GM12872 (cell line): ENCODE measurements around the gene MED26.

Experiments used
- TF ChIP-seq, protein P1 (sequence below): IDR thresholded peaks from 3 replicates; pipeline ENCODE4 v1.5.1; 2011; ENCODE audit warnings: low read depth, mild to moderate bottlenecking, low read length, moderate library complexity; ENCODE audit not compliant: insufficient read depth

Gene MED26

DNA sequence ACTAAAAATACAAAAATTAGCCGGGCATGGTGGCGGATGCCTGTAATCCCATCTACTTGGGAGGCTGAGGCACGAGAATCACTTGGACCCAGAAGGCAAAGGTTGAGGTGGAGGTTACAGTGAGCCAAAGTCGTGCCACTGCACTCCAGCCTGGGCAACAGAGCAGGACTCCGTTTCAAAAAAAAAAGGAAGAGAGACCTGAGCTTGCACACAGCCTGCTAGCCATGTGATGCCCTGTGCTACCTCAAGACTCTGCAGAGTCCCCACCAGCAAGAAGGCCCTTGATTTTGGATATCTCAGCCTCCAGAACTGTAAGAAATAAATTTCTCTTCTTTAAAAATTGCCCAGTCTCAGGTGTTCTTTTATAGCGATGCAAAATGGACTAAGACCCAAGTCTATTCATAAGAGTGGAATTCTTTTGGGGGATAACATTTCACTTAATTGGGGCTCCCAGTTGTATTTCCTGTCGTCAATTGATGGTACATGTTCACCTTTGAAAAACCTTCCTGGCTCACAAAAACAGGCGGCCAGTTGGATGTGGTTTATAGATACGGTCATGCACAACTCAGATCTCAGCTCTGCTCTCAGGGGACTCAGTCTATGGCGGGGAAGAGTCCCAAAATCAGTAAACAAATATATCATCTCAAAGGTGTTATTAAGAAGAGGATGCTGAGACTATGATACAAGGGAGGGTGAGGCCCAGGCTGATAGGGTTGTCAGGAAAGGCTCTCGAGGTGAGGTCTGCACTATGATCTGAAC is 83.4 kb downstream of the MED26 start:
- TF ChIP-seq, protein P1, sequence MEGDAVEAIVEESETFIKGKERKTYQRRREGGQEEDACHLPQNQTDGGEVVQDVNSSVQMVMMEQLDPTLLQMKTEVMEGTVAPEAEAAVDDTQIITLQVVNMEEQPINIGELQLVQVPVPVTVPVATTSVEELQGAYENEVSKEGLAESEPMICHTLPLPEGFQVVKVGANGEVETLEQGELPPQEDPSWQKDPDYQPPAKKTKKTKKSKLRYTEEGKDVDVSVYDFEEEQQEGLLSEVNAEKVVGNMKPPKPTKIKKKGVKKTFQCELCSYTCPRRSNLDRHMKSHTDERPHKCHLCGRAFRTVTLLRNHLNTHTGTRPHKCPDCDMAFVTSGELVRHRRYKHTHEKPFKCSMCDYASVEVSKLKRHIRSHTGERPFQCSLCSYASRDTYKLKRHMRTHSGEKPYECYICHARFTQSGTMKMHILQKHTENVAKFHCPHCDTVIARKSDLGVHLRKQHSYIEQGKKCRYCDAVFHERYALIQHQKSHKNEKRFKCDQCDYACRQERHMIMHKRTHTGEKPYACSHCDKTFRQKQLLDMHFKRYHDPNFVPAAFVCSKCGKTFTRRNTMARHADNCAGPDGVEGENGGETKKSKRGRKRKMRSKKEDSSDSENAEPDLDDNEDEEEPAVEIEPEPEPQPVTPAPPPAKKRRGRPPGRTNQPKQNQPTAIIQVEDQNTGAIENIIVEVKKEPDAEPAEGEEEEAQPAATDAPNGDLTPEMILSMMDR = no peak

DNA sequence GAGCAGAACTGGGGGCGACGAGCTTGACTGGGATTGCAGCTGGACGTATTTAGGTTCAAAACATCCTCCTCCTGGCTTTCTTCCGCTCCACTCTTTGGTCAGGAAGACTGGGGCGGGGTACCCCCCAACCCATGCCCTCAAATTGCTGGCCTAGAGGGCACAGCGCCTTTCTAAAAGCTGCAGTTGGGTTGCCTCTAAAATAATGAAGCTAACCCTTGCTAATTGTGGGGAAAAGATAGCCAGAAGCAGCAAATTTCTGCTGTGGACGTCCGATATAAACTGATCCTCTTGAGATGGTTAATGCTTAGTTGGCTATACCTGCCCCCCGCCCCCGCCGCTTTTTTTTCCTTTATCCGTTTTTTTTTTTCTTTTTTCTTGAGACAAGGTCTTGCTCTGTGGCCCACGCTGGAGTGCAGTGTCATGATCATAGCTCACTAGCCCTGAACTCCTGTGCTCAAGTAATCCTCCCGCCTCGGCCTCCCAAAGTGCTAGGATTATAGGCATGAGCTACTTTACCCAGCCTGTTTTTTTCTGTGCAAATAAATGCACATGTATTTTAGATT is 85.0 kb downstream of the MED26 start:
- TF ChIP-seq, protein P1 = no peak

DNA sequence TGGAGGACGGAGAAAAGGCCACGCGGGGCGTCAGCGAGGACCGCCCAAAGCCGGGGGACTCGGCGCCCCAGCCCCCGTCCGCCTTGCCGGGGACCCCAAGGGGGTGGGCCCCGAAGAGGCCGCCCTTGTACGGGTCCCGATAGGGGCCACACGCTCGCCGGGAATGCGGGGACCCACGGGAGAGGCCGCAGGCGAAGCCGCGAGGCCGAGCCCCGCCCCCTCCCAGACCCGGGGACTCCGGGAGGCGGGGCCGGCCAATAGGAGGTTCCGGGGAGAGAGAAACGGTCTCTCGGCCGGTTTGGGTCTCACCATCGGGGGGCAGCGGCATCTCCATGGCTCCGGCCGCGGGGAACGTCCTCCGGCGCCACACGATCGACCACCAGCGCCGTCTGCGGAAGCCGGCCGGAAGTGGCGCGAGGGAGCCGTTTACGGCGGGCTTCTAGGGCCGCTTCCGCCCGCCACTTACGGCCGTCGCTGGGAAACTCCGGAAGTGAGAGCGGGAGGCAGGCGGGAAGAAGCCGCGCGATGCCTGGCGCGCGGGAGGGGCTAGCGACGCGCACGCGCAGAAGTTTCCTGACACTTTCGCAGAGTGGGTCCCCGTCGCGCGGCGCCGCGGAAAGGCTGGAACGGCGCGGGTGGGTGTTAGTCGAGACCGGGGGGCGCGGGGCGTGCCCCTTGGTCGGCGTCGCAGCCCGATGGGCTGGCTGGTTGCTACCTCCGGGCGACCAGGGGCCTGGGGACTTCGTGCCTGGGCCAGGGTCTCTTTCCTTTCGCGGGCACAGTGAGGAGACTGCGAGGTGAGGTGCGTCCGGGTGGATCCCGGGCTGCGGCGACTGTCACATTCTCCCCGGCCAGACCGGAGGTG is 85.7 kb downstream of the MED26 start, which contains the start of gene CHERP:
TSS of gene CHERP (minus strand) at position 393 of the 865 bp plus-strand sequence. CDS start at position 334, 59 bp downstream.
- TF ChIP-seq, protein P1 = no peak

DNA sequence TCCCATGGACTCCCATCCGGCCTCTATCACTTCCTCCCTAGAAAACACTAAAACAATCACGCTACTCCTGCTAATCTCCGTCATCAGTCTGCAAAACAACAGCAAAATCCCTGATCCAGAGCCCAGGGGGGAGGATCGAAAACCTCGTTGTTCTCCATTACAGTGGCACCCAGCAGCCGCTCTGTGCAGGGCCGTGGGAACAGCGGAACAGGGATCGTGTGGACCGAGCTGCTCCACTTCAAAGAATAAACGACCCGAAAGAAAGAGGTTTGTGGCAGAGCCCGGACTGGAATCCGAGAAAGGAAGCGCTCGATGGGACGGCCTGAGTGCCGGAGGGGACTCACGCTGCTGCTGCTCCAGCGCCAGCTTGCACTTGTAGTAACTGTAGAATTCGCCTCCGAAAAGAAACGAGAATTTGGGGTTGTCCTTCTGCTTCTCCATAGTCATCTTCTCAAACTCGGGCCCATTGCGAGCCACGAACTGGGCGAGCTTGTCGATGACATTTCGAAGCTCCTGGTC is 86.4 kb downstream of the MED26 start:
- TF ChIP-seq, protein P1 = no peak

DNA sequence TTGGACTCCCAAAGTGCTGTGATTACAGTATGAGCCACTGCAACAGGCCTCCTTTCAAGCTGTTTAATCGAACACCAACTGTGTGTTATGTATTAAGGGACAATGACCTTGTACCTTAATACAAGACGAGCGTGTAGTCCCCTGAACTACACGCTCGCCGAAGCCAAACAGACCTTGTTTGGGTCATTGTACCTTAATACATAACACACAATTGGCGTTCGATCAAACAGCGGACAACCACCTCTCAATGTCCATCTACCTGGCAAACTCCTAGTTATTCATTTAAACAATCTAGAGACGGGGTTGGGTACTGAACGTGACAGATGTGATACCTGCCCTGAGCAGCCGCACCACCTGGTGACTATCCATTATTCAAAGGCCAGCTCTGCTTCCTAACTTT is 87.1 kb downstream of the MED26 start:
- TF ChIP-seq, protein P1 = no peak

DNA sequence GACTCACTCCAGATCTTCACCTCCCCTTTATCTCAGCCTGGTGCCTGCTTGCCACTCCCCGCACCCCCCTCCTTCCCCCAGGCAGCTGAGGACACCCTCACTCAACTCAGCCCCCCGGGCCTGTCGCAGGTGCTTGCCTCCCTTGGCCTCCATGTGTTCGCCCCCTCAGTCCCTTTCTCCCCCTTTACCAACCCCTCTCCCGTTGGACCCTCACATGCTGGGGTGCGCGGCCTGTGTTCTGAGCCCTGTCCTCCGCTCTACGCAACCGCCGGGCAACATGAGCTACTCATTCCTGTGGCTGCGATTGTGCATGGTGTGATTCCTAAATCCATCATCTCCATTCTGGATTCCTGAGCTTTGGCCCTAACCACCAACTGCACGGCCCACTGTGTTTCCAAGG is 90.9 kb downstream of the MED26 start:
- TF ChIP-seq, protein P1 = no peak

DNA sequence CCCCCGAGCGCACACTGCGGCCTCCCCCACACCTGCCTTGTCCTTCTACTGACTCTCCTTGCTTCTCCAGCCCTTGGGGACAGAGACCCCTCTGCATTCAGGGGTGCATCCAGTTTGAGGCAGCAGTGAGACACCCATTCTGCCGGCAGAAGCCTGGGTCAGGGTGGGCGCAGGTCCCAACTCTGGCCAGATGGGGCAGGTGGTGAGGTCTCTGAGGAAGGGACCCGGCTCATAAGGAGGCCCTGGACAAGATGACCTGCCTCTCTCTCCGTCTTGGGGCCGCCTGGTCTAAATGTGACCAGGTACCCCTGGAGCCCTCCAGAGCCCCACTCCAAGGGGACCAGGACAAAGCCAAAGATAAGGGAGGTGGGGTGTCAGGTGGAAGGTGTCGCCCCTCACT is 91.9 kb downstream of the MED26 start:
- TF ChIP-seq, protein P1 = no peak
